SHP77 treated with DMSO at 0.1 percent for 48 hours (cell line): Measurements from ENCODE around the gene CORO1C.

Source experiments
- DNase-seq: peaks from one replicate; lab custom pipeline; 2025; lab: John Stamatoyannopoulos, UW

Gene CORO1C

GRCh38 chr12:108724054-108724889 is 7.0 kb downstream of the CORO1C start:
- DNase-seq, result no peak

- DNase-seq, result no peak
Measured at GRCh38 chr12:108722992-108723766, 8.1 kb downstream of the CORO1C start.

- no peak for DNase-seq
Measured at GRCh38 chr12:108722463-108722862, 8.9 kb downstream of the CORO1C start.

- no peak for DNase-seq
Measured at GRCh38 chr12:108721824-108722223, 9.5 kb downstream of the CORO1C start.

GRCh38 chr12:108720757-108721514 is 10.4 kb downstream of the CORO1C start:
- no peak for DNase-seq

- no peak for DNase-seq
Measured at GRCh38 chr12:108717243-108717642, 14.1 kb downstream of the CORO1C start.

GRCh38 chr12:108714866-108715265 is 16.5 kb downstream of the CORO1C start:
- no peak for DNase-seq

GRCh38 chr12:108713471-108713870 is 17.8 kb downstream of the CORO1C start:
- no peak for DNase-seq

GRCh38 chr12:108712925-108713203 is 18.5 kb downstream of the CORO1C start:
- DNase-seq, result no peak

GRCh38 chr12:108712165-108712924 is 19.0 kb downstream of the CORO1C start:
- DNase-seq, result no peak

GRCh38 chr12:108711489-108712164 is 19.7 kb downstream of the CORO1C start:
- no peak for DNase-seq

- no peak for DNase-seq
Measured at GRCh38 chr12:108709697-108710096, 21.6 kb downstream of the CORO1C start.

GRCh38 chr12:108704527-108704926 is 26.8 kb downstream of the CORO1C start:
- DNase-seq, result no peak

GRCh38 chr12:108702595-108703320 is 28.6 kb downstream of the CORO1C start:
- no peak for DNase-seq

- no peak for DNase-seq
Measured at GRCh38 chr12:108701779-108702441, 29.4 kb downstream of the CORO1C start.

- DNase-seq, result no peak
Measured at GRCh38 chr12:108700833-108701541, 30.3 kb downstream of the CORO1C start.

- no peak for DNase-seq
Measured at GRCh38 chr12:108699955-108700563, 31.3 kb downstream of the CORO1C start.

GRCh38 chr12:108697905-108698304 is 33.4 kb downstream of the CORO1C start:
- DNase-seq, result no peak

- DNase-seq, result no peak
Measured at GRCh38 chr12:108696996-108697290, 34.4 kb downstream of the CORO1C start.
